ENCODE measurements around the gene LSM11.

- TF ChIP-seq MXI1 (IDR thresholded peaks at IDR 0.05; ENCODE audit: borderline replicate concordance, low read depth, low read length), result no peak
- TF ChIP-seq CEBPB (IDR thresholded peaks at IDR 0.05; ENCODE audit: low read depth, low read length), result peak; percentile 61
Observed at GRCh38 chr5:157779221-157779620, 35.7 kb downstream of the LSM11 start.
